Measurements from ENCODE around the gene IFRD1. TPM values are rescaled to one million over a fixed set of nuclear protein-coding genes. Genes with fewer than 3 reads are reported as not detected.

IFRD1 gene
- polyA plus RNA-seq, 1 donor (not counting 4 experiments of a cell fraction or from before 2014, with no cell fraction given), result 38.3 TPM

DNA sequence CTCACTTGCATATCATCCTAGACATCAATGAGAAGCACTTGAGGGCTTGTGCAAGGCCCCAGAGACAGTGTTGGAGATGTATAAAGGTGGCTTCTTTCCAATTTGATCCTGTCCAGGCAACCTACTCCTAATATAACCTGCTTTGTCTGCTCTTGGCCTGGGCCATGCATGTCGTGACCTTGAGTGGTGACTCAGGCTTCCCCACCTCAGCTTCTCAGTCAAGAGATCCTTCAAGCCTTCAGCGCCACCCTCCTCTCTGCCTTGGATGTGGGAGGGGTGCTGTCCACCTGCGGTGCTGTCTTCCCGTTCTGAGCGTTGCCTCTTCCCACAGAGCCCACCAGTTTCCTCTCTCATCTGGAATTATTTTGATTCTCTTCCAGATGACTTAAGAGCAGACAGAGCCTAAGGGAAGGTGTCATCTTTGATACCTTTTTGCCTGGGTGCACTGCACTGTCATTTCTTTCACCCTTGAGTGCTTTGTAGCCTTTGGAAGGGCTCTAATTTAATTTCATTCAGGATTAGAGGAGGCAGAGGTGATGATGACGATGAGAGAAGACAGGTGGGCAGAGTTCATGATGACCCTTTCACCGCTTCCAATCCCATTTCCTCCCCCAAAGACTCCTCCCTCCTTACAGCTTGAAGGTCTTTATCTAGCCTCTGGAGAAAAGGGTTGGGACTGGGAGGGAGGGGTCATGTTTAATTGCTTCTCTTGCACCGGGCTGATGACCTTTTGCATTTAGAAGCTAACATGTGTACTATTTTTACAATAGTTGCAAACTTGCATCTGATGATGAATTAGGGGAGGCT lies 37.4 kb downstream of the IFRD1 start:
- FAIRE-seq (no peak), DNase-seq (ENCODE audit: low read depth, low spot score) (no peak)
- H3K27ac ChIP-seq (ENCODE audit: control insufficient read depth, insufficient read depth, low read length), result no peak overlapping the region
- H4K20me1 ChIP-seq (ENCODE audit: control insufficient read depth, extremely low read depth, insufficient read depth, low read length), result no peaks in the 10 kb centered on the region
- no peaks in the 10 kb centered on the region for H3K79me2 ChIP-seq (ENCODE audit: control insufficient read depth, insufficient read depth, low read length)
- no peak for TF ChIP-seq EZH2 (IDR thresholded peaks at IDR 0.05; ENCODE audit: low read length)
- TF ChIP-seq CTCF (optimal IDR thresholded peaks at IDR 0.05 in 1 of 3, IDR thresholded peaks at IDR 0.05 in 1 of 3, conservative IDR thresholded peaks at IDR 0.05 in 1 of 3; ENCODE audit: extremely low read depth in 1 of 3, insufficient read depth in 2 of 3, low read length in 3 of 3), result no peak
- dilution Hi-C loops (cut with MboI; ENCODE audit: extremely low pct_ligation_motif_present, low sequenced_read_pairs), result no loop called here
- no peak overlapping the region for H3K4me2 ChIP-seq (ENCODE audit: control insufficient read depth, extremely low read depth, insufficient read depth, low read depth, low read length)
- no peak overlapping the region for H2AFZ ChIP-seq (ENCODE audit: control insufficient read depth, low read length)
- H3K27me3 ChIP-seq (ENCODE audit: control insufficient read depth, extremely low read depth, insufficient read depth, low read length), result no peaks in the 10 kb centered on the region
- no peaks in the 10 kb centered on the region for H3K9me1 ChIP-seq (ENCODE audit: control insufficient read depth, extremely low read depth, insufficient read depth, low read length)
- H3K4me3 ChIP-seq (ENCODE audit: control insufficient read depth in 2 of 3, extremely low read depth in 1 of 3, insufficient read depth in 2 of 3, low read depth in 1 of 3, low read length in 3 of 3), result no peak overlapping the region
- no peaks in the 10 kb centered on the region for H3K9me3 ChIP-seq (ENCODE audit: control insufficient read depth, low read depth, low read length)
- H3K4me1 ChIP-seq (ENCODE audit: control insufficient read depth, extremely low read depth, insufficient read depth, low read length), result no peaks in the 10 kb centered on the region
- no peaks in the 10 kb centered on the region for H3K36me3 ChIP-seq (ENCODE audit: control insufficient read depth in 2 of 2, extremely low read depth in 1 of 2, insufficient read depth in 2 of 2, low read length in 2 of 2)
- no peak overlapping the region for H3K9ac ChIP-seq (ENCODE audit: control insufficient read depth, extremely low read depth, insufficient read depth, low read length)

DNA sequence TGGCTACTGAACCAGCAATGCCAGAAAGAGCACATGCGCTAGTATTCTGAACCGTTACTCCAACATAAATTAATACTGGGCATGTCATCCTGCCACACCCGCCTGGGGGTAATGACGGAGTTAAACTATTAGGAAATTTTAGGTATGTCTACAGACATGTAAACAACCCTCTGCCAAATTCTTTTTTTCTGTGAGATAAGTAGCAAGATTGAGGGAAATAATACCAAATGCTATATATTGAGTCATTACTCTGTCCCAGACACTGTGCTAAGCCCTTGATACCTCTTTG lies 37.9 kb downstream of the IFRD1 start:
- H3K9me1 ChIP-seq (ENCODE audit: control insufficient read depth, extremely low read depth, insufficient read depth, low read length), result no peaks in the 10 kb centered on the region
- H3K9ac ChIP-seq (ENCODE audit: control insufficient read depth, extremely low read depth, insufficient read depth, low read length), result no peak overlapping the region
- TF ChIP-seq CTCF (optimal IDR thresholded peaks at IDR 0.05 in 1 of 3, IDR thresholded peaks at IDR 0.05 in 1 of 3, conservative IDR thresholded peaks at IDR 0.05 in 1 of 3; ENCODE audit: extremely low read depth in 1 of 3, insufficient read depth in 2 of 3, low read length in 3 of 3) (no peak), EZH2 (IDR thresholded peaks at IDR 0.05; ENCODE audit: low read length) (no peak)
- FAIRE-seq (no peak), DNase-seq (ENCODE audit: low read depth, low spot score) (no peak)
- H4K20me1 ChIP-seq (ENCODE audit: control insufficient read depth, extremely low read depth, insufficient read depth, low read length), result no peaks in the 10 kb centered on the region
- H3K27ac ChIP-seq (ENCODE audit: control insufficient read depth, insufficient read depth, low read length), result no peak overlapping the region
- no peaks in the 10 kb centered on the region for H3K36me3 ChIP-seq (ENCODE audit: control insufficient read depth in 2 of 2, extremely low read depth in 1 of 2, insufficient read depth in 2 of 2, low read length in 2 of 2)
- H3K4me2 ChIP-seq (ENCODE audit: control insufficient read depth, extremely low read depth, insufficient read depth, low read depth, low read length), result no peak overlapping the region
- no peak overlapping the region for H2AFZ ChIP-seq (ENCODE audit: control insufficient read depth, low read length)
- no peaks in the 10 kb centered on the region for H3K9me3 ChIP-seq (ENCODE audit: control insufficient read depth, low read depth, low read length)
- no peak overlapping the region for H3K4me3 ChIP-seq (ENCODE audit: control insufficient read depth in 2 of 3, extremely low read depth in 1 of 3, insufficient read depth in 2 of 3, low read depth in 1 of 3, low read length in 3 of 3)
- H3K79me2 ChIP-seq (ENCODE audit: control insufficient read depth, insufficient read depth, low read length), result no peaks in the 10 kb centered on the region
- H3K4me1 ChIP-seq (ENCODE audit: control insufficient read depth, extremely low read depth, insufficient read depth, low read length), result no peaks in the 10 kb centered on the region
- no peaks in the 10 kb centered on the region for H3K27me3 ChIP-seq (ENCODE audit: control insufficient read depth, extremely low read depth, insufficient read depth, low read length)
- dilution Hi-C loops (cut with MboI; ENCODE audit: extremely low pct_ligation_motif_present, low sequenced_read_pairs), result no loop called here
